ENCODE results near the gene PLXNB3.
"Not testable (repeated sequence)": the region's sequence is repeated elsewhere in the genome, so short reads cannot be mapped to it uniquely, and the experiment has no call there.

PLXNB3 gene

DNA sequence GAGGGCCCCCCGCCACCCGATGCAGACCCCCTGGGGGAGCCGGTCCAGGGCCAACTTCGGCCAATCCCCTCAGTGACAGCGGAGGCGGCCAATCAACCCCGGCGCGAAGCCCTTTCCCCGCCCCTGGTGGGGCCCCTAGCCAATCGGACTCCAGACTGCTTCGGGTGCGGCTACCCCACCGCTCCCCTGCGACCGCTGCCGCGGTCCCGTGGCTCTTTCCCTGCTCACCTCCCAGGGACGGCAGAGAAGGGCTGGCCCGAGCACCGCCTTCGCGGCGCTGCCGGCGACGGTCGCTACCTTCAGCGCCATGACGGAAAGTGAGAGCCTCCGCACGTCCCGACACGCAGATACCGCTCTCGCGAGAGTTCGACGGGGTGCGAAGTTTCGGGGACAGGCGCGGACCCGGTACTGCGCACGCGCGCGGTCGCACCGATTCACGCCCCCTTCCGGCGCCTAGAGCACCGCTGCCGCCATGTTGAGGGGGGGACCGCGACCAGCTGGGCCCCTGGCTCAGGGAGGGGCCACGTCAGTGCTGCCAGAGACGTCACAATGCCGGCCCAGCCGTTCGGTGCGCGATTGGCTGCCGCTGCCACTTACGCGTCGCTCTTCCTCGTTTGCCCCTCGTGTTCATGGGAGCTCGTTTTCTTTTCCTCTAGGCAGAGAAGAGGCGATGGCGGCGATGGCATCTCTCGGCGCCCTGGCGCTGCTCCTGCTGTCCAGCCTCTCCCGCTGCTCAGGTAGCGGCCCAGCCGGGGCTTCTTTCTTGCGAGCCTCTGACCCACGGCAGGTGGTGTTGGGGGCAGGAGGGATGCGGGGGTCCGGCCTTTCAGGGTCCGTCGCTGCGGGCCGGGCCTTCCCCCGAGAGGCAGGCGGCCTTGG, 30.2 kb downstream of the PLXNB3 start, which contains the start of the genes IDH3G and SSR4:
Gene IDH3G (minus strand): TSS at position 358 of the 879 bp plus-strand sequence. CDS start 49 bp downstream, at position 309.
Gene SSR4 (plus strand): TSS at position 651 of the 879 bp plus-strand sequence. CDS start 20 bp downstream, at position 671.
- DNase-seq = peak; percentile 90

DNA sequence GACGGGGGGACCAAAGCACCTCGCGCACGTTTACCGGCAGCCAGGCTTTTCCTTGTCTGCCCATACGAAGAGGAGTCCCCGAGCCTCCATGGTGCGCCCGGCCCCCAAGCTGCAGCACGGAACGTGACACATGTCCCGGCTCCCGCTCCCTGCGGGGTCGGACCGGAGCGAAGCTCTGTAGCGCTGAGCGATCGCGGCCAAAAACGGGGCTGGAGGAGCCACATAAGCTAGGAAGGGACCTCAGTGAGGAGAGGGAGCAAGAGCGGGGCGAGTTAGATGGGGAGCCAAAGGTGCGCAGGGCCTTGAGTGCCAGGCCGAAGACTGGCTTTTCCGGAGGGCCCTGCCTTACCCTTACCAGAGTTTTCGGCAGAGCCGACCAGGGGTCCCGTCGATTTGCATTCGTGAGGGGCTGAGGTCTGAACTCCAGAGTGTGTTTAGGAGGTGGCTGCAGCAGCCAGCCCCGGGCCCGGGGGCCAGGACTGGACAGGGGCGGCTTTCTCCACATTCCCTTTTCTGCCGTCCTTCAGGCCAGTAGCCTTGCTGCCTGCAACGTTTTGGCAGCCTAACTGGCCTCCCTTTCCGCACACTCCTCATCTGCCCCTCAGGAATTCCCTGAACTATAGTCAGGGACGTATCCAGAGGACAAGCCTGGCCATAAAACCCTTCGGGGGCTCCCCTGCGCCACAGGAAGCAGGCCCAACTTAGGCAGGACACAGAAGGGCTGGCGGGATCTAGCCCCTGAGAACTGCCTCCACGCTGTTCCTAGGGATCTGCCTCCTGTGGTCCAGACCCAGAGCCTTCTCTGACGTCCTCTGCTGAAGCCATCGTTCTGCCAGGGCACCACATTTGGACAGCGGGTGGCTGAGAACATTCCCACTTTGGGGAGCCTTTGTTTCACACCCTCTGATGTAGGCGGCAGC, 31.1 kb downstream of the PLXNB3 start:
- peak; percentile 20 for DNase-seq

- no peak for DNase-seq
Observed at GRCh38 chrX:153797415-153798015, 33.5 kb downstream of the PLXNB3 start.

DNA sequence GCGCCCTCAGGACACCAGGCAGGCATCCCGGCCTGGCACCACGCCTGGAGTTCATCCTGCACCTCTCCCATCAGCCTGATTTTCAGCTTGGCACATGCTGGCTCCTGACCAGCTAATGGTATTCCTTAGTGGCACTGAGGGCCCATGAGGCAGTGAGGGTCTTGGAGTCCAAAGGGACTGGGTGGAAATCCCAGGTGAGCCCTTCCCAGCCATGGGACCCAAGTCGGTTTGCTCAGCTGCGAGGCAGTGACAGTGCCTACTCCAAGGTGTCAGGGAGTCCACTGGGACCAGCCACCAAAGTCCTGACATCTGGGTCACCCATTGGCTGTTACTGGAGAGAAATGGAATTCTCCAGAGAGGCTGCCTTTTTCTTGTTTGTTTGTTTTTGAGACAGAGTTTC, 35.3 kb downstream of the PLXNB3 start:
- DNase-seq = no peak

DNA sequence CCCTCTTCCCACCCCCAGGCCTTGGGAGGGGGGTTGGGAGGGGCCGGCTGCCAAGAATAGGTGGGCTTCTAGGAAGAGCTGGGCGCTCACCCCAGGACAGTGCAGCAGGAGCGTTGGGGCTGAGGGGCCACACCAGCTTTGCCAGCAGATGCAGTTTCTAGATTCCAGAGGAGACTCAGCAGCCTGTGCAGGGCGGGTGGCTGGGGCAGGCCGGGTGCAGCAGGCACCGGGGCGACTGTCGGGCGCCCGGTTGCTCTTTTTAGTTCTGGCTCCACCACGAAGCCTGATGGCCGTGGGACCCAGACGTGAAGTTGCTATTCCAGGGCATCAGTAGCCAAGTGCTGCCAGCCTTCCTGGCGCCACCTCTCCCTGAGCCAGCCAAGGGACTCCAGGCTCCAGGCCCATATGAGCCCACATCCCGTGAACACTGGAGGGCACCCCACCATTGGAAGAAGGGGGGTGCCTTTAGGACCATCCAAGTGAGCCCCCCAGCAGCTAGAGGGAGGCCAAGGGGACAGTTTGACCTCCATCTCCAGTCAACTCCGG, 36.2 kb downstream of the PLXNB3 start:
- no peak for DNase-seq

GRCh38 chrX:153800746-153801145, 36.7 kb downstream of the PLXNB3 start:
- no peak for DNase-seq

DNA sequence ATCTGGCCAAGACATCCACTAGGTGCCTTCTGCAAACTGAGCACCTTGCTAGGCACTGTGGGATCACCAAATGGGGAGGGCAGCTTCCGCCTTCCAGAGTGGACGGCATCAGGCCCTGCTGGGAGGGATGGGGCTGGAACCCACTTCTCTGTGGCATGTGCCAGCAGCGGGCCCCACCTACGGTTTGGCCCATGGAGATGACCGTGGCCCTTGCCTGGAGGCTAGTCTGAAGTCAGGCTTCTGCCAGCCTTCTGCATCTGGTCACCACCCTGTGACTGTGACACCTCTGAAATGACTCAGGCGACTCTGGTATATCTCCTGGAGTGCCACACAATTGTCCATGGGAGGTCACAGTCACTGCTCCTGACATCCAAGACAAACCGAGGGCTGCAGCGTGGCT, 37.6 kb downstream of the PLXNB3 start:
- DNase-seq = no peak

DNA sequence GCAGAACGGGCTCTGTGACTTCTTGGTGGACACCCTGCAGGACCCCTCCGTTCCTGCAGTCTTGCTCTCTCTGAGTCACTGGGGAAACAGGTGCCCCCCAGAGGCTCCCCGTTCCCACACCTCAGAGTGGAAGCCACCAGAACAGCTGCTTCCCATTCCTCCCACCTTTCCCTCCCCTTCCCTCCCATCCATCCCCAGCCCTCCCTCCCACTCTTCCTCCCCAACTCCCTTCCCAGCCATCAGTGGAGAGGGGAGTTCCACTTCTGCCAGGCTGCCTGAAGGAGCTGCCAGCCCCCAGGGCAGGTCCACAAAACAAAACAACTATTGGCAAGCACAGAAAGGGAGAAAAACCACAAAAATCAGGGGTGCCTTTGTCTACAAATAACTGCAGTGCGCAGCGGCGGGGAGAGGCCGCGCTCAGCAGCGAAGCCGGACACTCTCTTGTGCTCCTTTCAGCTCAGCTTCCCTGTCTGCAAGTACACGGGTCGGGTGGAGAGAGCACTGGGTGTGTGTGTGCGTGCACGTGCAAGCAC, 38.5 kb downstream of the PLXNB3 start:
- no peak for DNase-seq

GRCh38 chrX:153803211-153804099, 39.4 kb downstream of the PLXNB3 start:
- no peak for DNase-seq

GRCh38 chrX:153804100-153804595, 40.1 kb downstream of the PLXNB3 start:
- DNase-seq = no peak

GRCh38 chrX:153804621-153805020, 40.6 kb downstream of the PLXNB3 start:
- no peak for DNase-seq

DNA sequence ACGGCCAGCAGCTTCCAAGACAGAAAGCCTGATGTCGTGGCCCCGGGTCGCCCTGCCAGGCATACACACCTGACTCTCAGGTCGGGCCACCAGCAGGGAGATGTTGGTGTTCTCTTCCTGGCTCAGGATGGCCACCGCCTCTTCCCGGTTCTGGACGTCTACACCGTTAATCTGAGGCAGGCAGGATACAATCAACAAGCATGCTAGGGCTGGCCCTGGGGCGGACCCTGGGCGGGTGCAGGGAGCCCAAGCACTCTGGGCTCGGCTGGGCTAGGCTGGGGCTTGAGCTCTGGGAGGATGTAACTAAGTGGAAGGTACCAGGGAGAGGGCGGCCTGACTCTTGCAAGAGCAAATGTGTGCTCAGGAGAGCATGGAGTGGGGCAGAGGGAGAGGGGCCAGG, 41.4 kb downstream of the PLXNB3 start:
- DNase-seq = no peak

GRCh38 chrX:153806999-153807575, 43.0 kb downstream of the PLXNB3 start:
- DNase-seq = no peak

GRCh38 chrX:153807976-153808375, 43.9 kb downstream of the PLXNB3 start:
- no peak for DNase-seq

DNA sequence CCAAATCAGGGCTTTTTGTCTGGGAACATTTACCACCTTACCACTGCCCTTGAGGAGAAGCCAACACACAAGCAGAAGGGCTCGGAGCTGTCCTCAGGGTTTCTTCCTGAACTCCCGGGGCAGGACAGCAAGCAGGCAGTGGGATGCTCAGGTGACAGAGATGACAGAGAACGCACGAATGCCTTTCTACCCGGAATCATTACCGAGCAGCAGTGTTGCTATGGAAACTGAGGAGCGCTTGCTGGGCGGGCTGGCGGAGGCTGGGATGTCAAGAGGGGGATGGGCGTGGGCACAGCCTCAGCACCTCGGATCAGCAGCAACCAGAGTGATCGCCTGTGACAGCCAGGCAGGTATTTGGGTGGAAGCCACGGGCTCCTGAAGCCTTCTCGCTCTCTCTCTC, 48.2 kb downstream of the PLXNB3 start:
- DNase-seq = no peak

DNA sequence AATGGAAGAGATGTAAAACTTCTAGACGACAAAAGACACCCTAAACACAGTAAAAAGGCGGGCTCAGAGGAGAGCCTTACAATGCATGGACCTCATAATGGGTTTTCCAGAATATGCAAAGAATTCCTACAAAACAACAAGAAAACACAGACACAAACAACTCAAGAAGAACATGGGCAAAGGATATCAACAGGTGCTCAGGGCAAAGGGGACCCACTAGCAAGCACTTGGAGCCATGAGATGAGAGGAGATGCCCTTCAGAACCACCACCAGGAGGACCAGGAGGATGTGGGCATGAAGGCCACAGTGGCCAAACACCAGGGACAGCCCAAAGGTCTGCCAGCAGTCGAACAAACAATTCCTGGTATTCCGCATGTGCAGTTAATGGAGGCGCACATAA, 49.1 kb downstream of the PLXNB3 start:
- no peak for DNase-seq

DNA sequence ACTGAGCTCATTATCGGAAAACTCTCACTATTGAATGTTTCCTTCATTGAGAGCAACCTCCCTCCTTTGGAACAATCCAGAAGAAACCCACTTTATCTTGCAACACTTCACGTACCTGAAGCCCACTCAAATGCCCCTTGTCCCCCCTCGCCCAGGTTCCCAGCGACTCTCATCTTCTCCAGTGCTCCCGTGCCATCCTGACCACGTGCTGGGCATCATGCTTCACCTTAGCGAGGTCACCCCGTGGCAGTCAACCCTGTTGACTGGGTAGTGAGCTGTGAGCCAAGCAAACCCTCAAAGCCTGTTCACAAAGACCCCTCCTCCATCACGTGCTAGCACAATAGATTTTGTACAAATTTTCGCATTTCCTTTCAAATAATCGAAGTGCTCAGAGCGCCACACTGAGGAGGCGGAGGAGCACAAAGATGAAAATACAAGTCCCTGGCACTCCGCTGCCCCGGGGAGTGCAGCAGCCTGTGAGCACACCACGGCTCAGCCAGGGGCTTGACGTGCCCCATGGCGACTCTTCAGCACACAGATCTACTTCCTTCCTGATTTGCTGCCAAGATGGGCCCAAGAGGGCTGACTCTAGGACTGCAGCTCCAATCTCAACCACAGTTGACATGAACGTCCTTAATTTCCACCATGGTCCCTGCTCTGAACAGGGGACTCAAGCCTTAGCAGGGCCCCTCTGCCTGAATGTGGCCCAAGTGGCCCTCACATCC, 50.7 kb downstream of the PLXNB3 start:
- no peak for DNase-seq

- DNase-seq = peak; percentile 36
Observed at GRCh38 chrX:153816831-153817690, 53.0 kb downstream of the PLXNB3 start.

DNA sequence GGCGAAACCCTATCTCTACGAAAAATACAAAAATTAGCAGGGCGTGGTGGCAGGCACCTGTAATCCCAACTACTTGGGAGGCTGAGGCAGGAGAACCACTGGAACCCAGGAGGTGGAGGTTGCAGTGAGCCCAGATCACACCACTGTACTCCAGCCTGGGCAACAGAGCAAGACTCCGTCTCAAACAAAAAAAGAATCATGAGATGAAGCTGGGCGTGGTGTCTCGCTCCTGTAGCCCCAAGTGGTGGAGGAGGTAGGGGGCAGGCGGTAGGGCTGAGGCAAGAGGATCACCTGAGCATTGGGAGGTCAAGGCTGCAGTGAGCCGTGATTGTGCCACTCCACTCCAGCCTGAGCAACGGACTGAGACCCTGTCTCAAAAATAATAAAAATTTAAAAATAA, 54.0 kb downstream of the PLXNB3 start:
- DNase-seq = not testable (repeated sequence)
